NB4 (cell line): ENCODE data around the gene SFMBT2.

ENCODE experiments used
- MAX ChIP-seq: IDR thresholded peaks from 2 replicates; pipeline ENCODE4 v1.6.1; 2011; ENCODE audit warnings: low read depth, low read length
- MYC ChIP-seq: IDR thresholded peaks from 2 replicates; pipeline ENCODE4 v1.6.1; 2011; ENCODE audit warnings: low read depth, low read length
- POLR2A ChIP-seq: IDR thresholded peaks from 2 replicates; pipeline ENCODE4 v1.6.1; 2011; ENCODE audit warnings: mild to moderate bottlenecking; ENCODE audit not compliant: insufficient read length; ENCODE audit errors: extremely low read depth
- TF ChIP-seq, protein P1 (sequence below): IDR thresholded peaks from one replicate; pipeline ENCODE4 v1.5.1; 2012; ENCODE audit warnings: low read depth, low read length

DNA sequence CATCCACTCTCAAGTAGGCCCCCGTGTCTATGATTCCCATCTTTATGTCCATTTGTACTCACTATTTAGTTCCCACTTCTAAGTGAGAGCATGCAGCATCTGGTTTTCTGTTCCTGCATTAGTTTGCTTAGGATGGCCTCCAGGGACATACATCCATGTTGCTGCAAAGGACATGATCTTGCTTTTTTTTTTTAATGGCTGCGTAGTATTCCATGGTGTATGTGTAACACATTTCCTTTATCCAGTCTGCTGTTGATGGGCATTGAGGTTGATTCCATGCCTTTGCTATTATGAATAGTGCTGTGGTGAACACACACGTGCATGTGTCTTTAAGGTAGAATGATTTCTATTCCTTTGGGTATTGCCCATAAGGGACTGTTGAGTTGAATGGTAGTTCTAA is 67.8 kb downstream of the SFMBT2 start:
- TF ChIP-seq POLR2A (no peak), MAX (no peak), MYC (no peak)
- TF ChIP-seq, protein P1, sequence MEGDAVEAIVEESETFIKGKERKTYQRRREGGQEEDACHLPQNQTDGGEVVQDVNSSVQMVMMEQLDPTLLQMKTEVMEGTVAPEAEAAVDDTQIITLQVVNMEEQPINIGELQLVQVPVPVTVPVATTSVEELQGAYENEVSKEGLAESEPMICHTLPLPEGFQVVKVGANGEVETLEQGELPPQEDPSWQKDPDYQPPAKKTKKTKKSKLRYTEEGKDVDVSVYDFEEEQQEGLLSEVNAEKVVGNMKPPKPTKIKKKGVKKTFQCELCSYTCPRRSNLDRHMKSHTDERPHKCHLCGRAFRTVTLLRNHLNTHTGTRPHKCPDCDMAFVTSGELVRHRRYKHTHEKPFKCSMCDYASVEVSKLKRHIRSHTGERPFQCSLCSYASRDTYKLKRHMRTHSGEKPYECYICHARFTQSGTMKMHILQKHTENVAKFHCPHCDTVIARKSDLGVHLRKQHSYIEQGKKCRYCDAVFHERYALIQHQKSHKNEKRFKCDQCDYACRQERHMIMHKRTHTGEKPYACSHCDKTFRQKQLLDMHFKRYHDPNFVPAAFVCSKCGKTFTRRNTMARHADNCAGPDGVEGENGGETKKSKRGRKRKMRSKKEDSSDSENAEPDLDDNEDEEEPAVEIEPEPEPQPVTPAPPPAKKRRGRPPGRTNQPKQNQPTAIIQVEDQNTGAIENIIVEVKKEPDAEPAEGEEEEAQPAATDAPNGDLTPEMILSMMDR, result no peak
